IPS-NIHi11 (cell line): ENCODE data around the gene KIF26A.
"Not testable (repeated sequence)": the region's sequence is repeated elsewhere in the genome, so short reads cannot be mapped to it uniquely, and the experiment has no call there.

Experiments
- DNase-seq: peaks from one replicate; pipeline ENCODE4 v3.0.0; 2012; ENCODE audit warnings: mixed read lengths, low spot score

The KIF26A gene

DNA sequence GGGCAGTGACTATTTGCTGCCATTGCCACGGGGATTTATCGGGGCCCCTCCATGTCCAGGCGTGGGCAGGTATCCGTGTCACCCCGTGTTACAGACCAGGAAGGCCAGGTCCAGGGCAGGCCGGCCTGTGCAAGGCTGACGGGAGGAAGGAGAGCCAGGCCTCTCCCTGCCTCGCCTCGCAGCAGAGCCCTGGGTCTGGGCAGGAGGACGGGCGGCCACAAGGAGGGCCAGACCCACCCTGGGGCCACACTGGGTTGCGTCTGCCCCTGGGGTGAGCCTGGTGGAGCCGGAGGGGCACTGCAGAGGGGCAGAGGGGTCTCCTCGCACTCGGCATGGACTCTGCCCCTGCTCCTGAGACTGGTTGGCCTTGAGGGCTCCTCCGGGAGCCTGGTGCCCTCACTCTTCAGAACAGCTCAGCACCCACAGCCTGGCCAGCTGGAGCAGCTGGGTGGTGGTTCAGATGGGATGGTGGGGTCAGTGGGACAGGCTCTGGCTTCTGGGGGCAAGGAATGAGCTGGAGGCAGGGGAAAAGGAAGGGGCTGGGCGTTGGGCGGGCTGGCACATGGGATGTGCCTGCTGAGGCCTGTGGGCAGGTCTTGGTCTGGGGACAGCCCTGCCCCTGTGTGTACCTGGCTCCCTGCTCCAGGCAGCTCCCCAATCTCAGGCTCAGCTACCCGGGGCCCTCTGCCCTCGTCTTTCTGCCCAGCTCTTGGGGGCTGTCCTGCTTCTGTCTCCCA lies 53.9 kb downstream of the KIF26A start:
- DNase-seq: no peak

DNA sequence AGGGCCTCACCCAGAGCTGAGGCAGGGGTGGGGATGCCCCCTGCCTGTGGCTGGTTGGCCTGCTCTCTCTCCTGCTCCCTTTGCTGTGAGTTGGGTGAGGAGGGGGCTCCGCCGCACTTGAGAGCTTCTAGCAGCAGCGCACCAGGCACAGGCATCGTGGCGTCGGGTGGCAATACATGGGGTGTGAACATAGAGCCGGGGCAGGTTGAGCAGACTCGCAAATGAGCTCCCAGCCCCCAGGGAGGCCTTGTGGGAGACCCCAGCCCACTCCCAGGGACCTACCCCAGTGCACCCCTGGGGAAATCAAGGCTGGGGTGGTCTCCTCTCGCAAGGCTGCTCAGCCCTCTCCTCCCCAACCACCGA lies 54.5 kb downstream of the KIF26A start:
- DNase-seq: no peak

GRCh38 chr14:104194016-104194415 lies 55.6 kb downstream of the KIF26A start:
- no peak for DNase-seq

DNA sequence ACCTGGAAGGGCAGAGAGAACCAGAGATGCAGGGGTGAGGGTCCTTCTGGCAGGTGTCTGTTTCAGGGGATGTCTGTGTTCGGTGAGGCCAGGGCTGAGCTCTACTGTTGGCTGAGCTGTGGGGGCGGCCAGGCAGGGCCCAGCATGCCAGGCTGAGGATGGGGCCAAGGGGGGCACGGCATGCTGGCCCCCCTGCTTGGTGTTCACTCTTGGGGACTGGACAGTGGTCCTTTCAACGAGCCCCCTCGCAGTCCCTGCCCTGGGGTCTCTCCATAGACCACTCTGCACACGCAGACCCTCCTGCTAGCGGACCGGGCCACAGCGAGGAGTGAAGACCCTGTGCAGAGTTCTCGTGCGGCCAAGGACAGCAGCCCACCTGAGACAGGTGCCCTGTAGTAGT lies 56.3 kb downstream of the KIF26A start:
- DNase-seq: no peak

GRCh38 chr14:104195361-104195760 lies 57.0 kb downstream of the KIF26A start:
- DNase-seq: no peak

- no peak for DNase-seq
Measured at GRCh38 chr14:104195878-104196277, 57.5 kb downstream of the KIF26A start.

- DNase-seq: no peak
Measured at GRCh38 chr14:104196461-104197140, 58.2 kb downstream of the KIF26A start.

DNA sequence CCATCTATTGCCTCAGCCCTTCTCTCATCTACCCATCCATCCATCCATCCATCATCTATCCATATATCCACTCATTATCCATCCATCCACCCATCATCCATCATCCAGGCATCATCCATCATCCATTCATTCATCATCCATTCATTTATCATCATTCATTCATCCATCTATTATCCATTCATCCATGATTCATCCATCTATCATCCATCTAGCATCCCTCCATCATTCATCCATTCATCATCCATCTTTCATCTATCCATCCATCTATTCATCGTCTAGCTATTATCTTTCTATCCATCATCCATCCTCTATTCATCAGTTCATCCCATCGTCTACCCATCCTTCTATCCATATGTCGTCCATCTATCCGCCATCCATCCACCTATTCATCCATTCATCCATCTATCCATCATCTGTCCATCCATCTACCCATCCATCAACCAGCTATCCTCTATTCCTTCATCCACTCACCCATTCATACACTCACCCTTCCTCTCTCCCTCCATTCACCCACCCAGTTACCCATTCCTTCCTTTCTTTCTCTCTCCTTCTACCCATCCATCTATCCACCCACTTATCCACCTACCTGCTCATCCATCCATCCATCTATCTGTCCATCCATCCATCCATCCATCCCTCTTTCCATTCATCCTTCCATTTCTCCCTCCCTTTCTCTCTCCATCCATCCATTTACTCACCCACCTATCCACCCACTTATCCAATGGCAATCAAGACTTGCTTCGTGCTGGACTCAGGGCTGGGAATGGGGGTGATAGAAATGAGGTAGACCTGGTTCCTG lies 59.3 kb downstream of the KIF26A start:
- no peak for DNase-seq

GRCh38 chr14:104199266-104199895 lies 61.0 kb downstream of the KIF26A start:
- no peak for DNase-seq

DNA sequence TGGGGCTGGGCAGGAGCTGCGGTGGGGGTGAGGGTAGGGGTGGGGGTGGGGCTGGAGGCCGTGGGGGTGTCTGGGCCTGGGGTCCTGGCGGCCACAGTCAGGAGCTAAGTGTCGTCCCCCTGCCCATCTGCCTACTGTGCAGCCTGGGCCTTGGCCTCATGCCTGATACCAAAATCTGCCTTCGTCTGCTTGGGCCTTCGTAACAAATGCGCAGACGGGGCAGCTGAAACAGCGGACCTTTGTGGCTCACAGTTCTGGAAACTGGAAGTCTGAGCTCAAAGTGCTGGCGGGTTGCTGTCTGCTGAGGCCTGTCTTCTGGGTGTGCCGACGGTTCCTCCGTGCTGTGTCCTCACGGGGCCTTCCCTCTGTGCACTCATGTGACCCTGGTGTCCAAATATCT lies 61.7 kb downstream of the KIF26A start:
- DNase-seq: no peak

- DNase-seq: no peak
Measured at GRCh38 chr14:104200591-104200990, 62.2 kb downstream of the KIF26A start.

DNA sequence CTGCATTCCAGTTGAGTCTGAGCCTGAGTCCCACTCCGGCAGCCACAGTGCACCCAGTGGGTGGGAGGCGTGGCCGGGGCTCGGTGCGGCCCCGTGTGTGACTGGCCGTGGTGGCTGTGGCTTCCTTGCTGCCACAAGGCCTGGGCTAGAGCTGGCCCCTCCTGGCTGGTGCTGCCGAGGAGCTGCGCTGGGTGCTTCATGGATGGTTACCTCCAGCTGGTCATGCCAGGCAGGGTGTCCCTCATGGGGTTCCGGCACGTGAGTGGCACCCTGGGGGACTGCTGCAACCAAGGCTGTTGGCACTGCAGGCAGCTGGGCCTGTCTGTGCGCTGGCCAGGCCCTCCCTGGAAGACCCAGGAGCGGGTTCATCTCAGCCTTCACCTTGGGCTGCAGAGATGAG lies 62.7 kb downstream of the KIF26A start:
- no peak for DNase-seq

DNA sequence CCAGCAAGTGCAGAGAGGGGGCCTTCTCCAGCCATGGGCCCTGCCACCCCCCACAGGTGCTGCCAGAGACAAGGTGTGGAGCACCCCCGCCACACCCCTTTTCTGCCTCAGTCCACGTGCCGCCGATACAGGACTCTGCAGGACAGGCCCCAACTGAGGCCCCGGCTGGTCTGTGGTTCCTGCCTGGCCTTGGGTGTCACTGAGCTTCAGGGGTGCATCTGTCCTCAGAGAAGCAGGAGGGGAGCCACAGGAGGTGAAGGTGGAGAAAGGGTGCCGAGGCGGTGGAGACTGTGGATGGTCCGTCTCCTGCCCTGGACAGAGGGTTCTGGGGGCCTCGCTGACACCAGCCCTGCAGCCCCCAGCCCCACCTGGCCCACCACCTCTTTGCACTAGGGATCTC lies 63.1 kb downstream of the KIF26A start:
- no peak for DNase-seq

DNA sequence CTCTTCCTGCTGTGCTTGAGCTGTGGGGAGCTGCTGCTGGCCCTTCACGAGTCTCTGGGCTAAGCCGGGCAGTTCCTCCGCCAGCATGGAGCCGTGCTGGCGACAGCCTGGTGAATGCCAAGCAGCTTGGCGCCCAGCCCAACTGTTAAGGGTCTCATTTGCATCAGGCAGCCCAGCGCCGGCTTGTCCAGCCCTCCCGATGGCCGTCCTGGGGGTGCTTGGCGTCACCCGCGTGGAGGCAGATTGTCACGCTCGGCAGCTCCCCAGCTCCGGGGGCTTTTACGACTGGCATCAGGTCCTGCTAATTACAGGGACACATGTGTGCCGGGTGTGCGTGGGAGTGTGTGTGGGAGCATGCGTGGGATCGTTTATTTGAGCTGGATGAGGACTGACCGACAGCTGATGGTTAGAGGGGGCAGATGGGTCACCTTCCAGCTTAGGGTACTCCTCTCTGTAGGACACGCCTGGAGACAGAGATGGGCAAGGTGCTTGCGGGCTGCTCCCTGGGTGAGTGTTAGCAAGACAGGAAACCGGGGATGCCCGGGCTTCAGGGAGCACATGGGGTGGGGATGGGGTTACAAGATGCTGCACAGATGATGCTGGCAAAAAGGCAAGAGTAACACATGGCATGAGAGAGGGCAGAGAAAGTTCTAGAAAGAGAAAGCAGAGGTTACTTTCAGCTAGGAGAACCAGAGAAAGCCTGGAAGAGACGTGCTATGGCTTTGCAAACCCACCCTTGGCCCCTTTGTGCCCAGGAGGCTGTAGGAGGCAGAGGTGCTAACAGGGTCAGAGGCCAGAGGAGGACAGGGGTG lies 64.1 kb downstream of the KIF26A start:
- DNase-seq: no peak

GRCh38 chr14:104203071-104203425 lies 64.7 kb downstream of the KIF26A start:
- no peak for DNase-seq

DNA sequence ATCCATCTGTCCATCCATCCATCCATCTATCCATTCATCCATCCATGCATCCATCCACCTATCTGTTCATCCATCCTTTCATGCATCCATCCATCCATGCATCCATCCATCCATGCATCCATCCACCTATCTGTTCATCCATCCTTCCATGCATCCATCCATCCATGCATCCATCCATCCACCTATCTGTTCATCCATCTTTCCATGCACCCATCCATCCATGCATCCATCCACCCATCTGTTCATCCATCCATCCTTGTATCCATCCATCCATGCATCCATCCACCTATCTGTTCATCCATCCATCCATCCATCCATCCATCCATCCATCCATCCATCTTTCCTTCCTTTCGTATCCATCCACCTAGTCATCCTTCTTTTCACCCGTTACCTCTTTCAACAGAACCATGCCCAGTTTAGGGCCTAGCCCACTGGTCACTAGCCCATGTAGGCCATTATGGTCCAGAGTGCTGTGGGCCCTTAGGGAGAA lies 66.3 kb downstream of the KIF26A start:
- DNase-seq: no peak

DNA sequence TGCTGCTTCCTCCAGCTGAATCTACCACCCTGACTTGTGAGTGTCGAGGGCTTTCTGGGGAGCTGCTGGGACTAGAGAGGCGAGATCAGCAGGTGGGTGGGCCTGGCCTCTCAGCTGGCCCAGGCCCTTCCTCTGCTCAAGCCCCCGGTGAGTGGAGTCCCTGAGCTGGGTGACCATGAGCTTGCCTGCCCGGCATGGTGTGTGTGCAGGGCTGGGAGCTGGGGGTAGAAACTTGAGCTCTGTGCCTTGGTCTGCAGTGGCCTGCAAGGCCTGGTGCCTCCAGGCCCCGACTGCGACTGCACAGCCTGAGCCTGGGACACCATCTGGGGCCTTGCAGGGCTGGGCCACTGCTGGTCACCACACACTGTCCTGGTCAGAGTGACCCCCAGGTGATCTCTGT lies 67.4 kb downstream of the KIF26A start:
- DNase-seq: no peak

GRCh38 chr14:104206281-104206904 lies 68.0 kb downstream of the KIF26A start:
- DNase-seq: peak; percentile 67

GRCh38 chr14:104207142-104208014 lies 69.0 kb downstream of the KIF26A start:
- DNase-seq: no peak

DNA sequence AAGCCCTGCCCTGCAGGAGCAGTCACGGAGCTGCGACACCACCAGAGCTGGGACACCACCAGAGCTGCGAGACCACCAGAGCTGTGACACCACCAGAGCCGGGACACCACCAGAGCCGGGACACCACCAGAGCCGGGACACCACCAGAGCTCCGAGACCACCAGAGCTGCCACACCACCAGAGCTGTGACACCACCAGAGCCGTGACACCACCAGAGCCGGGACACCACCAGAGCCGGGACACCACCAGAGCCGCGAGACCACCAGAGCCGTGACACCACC lies 69.6 kb downstream of the KIF26A start:
- not testable (repeated sequence) for DNase-seq
